Suprapubic skin (tissue), 4 donors: ENCODE measurements around the gene UGT1A7. TPM values are rescaled to one million over a fixed set of nuclear protein-coding genes. Genes with fewer than 3 reads are reported as not detected.

Experiments
- DNase-seq, 2 donors: peaks; one replicate each; pipeline ENCODE4 v3.0.0-alpha.2; 2019; ENCODE audit warnings: low spot score in 2 of 2
- H3K27ac ChIP-seq: fragments of 200-600 bp; sonication (generic); one replicate; pipeline ENCODE4 v1.5.1; 2019
- H3K27me3 ChIP-seq: fragments of 200-600 bp; sonication (generic); one replicate; pipeline ENCODE4 v1.5.1; 2019
- H3K36me3 ChIP-seq: fragments of 200-600 bp; sonication (generic); one replicate; pipeline ENCODE4 v1.5.1; 2019
- H3K4me1 ChIP-seq: fragments of 200-600 bp; sonication (generic); one replicate; pipeline ENCODE4 v1.5.1; 2019
- H3K4me3 ChIP-seq: fragments of 200-600 bp; sonication (generic); one replicate; pipeline ENCODE4 v1.5.1; 2019; ENCODE audit warnings: mild to moderate bottlenecking
- H3K9me3 ChIP-seq: fragments of 200-600 bp; sonication (generic); one replicate; pipeline ENCODE4 v1.5.1; 2019
- CTCF ChIP-seq, 2 donors: fragments of 200-600 bp in 1 of 2; fragments of 450-650 bp in 1 of 2; sonication (generic) in 1 of 2; IDR thresholded peaks; one replicate each; pipeline ENCODE4 v1.5.1; 2016 to 2019; ENCODE audit warnings: antibody characterized with exemption in 2 of 2, mild to moderate bottlenecking in 1 of 2, moderate library complexity in 1 of 2
- EP300 ChIP-seq: sonication (generic); formaldehyde crosslinking; IDR thresholded peaks from one replicate; pipeline ENCODE4 v1.6.1; 2017; ENCODE audit warnings: antibody characterized with exemption
- POLR2A ChIP-seq, 2 donors: fragments of 450-650 bp; IDR thresholded peaks; one replicate each; pipeline ENCODE4 v1.6.1; 2017; ENCODE audit warnings: antibody characterized with exemption in 2 of 2, mild to moderate bottlenecking in 2 of 2, moderate library complexity in 2 of 2
- POLR2AphosphoS5 ChIP-seq, 3 donors: sonication (generic); formaldehyde crosslinking; IDR thresholded peaks; one replicate each; pipeline ENCODE4 v1.6.1; 2017; ENCODE audit warnings: antibody characterized with exemption in 3 of 3
- WGBS: methylation state at CpG from one replicate; pipeline ENCODE4 v1.1.5; 2018; 5-methylcytosine and 5-hydroxymethylcytosine counted together
- total RNA-seq, 4 donors: library from RNA; depleted of rRNA; stranded (reverse); fragments of >200 nt; gene quantifications; one replicate each; pipeline ENCODE4 v1.1.0, GENCODE V29; 2016

Gene UGT1A7
- total RNA-seq, 4 donors from 2014 or later = 1.3 to 8.0 (median 2.2) TPM

GRCh38 chr2:233658610-233659009, 23.1 kb upstream of the UGT1A7 start:
- Histone ChIP-seq H3K27ac (no peak overlapping the region), H3K4me3 (no peak overlapping the region), H3K9me3 (no peaks in the 10 kb centered on the region), H3K4me1 (no peaks in the 10 kb centered on the region), H3K27me3 (peaks cover 3% of the 10 kb centered on the region), H3K36me3 (no peaks in the 10 kb centered on the region)
- no peak for TF ChIP-seq POLR2A (IDR thresholded peaks at IDR 0.05)
- no peak for TF ChIP-seq POLR2AphosphoS5 (IDR thresholded peaks at IDR 0.05)
- TF ChIP-seq EP300 = no peak
- no peak for TF ChIP-seq CTCF (IDR thresholded peaks at IDR 0.05)
- no peak for DNase-seq

- H3K4me1 ChIP-seq = no peaks in the 10 kb centered on the region
- H3K36me3 ChIP-seq = no peaks in the 10 kb centered on the region
- 41% methylated on average over 1 of the region's 1 CpG for WGBS
- H3K9me3 ChIP-seq = no peaks in the 10 kb centered on the region
- no peak overlapping the region for H3K4me3 ChIP-seq
- H3K27me3 ChIP-seq = peaks cover 3% of the 10 kb centered on the region
- no peak overlapping the region for H3K27ac ChIP-seq
- DNase-seq = no peak
- no peak for TF ChIP-seq POLR2AphosphoS5 (IDR thresholded peaks at IDR 0.05)
- TF ChIP-seq CTCF (IDR thresholded peaks at IDR 0.05) = no peak
- no peak for TF ChIP-seq EP300
- TF ChIP-seq POLR2A (IDR thresholded peaks at IDR 0.05) = no peak
Observed at GRCh38 chr2:233663911-233664310, 17.8 kb upstream of the UGT1A7 start.

GRCh38 chr2:233668605-233669260, 13.0 kb upstream of the UGT1A7 start:
- Histone ChIP-seq H3K9me3 (no peaks in the 10 kb centered on the region), H3K27ac (no peak overlapping the region), H3K4me3 (no peak overlapping the region), H3K36me3 (no peaks in the 10 kb centered on the region), H3K27me3 (no peaks in the 10 kb centered on the region), H3K4me1 (no peaks in the 10 kb centered on the region)
- 80% methylated on average over 4 of the region's 4 CpGs for WGBS
- TF ChIP-seq EP300 (no peak), POLR2A (IDR thresholded peaks at IDR 0.05) (no peak), CTCF (IDR thresholded peaks at IDR 0.05) (no peak), POLR2AphosphoS5 (IDR thresholded peaks at IDR 0.05) (no peak)
- DNase-seq = no peak

GRCh38 chr2:233671290-233672161, 10.2 kb upstream of the UGT1A7 start, which contains the start of gene UGT1A9:
TSS of gene UGT1A9 (plus strand) at chr2:233671898. CDS start at chr2:233671935, 37 bp downstream.
- no peak within 1 kb of the TSS for H3K4me3 ChIP-seq
- H3K27ac ChIP-seq = no peak within 1 kb of the TSS
- no peaks in the 10 kb centered on the region for H3K36me3 ChIP-seq
- TF ChIP-seq CTCF (IDR thresholded peaks at IDR 0.05) = no peak
- TF ChIP-seq POLR2A (IDR thresholded peaks at IDR 0.05) = no peak
- no peak for TF ChIP-seq EP300
- TF ChIP-seq POLR2AphosphoS5 (IDR thresholded peaks at IDR 0.05) = no peak
- no peaks in the 10 kb centered on the region for H3K4me1 ChIP-seq
- no peaks in the 10 kb centered on the region for H3K9me3 ChIP-seq
- no peak for DNase-seq
- WGBS = 92% methylated on average over 5 of the region's 5 CpGs
- no peaks in the 10 kb centered on the region for H3K27me3 ChIP-seq

DNA sequence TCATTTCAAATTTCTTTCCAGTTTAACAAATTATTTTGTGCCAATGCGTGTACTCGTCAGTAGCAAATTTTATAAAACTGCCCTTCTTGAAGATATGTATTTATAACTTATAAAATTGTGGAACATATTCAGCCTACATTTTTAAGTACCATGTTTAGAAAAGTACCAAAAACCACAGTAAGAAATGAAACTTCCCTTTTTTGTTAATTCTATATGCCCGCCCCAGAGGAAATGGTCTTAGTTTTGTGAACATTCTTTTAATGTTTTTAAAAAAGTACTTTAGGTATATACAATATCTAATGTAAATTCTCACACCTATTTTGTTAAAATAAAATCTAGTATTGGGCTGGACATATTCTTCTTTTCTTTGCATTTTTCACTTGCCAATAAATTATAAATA, 8.8 kb upstream of the UGT1A7 start:
- H3K27me3 ChIP-seq = no peaks in the 10 kb centered on the region
- TF ChIP-seq CTCF (IDR thresholded peaks at IDR 0.05) (no peak), POLR2A (IDR thresholded peaks at IDR 0.05) (no peak), POLR2AphosphoS5 (IDR thresholded peaks at IDR 0.05) (no peak), EP300 (no peak)
- no peaks in the 10 kb centered on the region for H3K36me3 ChIP-seq
- DNase-seq = no peak
- no peak overlapping the region for H3K4me3 ChIP-seq
- no peaks in the 10 kb centered on the region for H3K9me3 ChIP-seq
- no peak overlapping the region for H3K27ac ChIP-seq
- no peaks in the 10 kb centered on the region for H3K4me1 ChIP-seq
- 87% methylated on average over 3 of the region's 3 CpGs for WGBS
